ENCODE measurements around the gene APEH.

Gene APEH

DNA sequence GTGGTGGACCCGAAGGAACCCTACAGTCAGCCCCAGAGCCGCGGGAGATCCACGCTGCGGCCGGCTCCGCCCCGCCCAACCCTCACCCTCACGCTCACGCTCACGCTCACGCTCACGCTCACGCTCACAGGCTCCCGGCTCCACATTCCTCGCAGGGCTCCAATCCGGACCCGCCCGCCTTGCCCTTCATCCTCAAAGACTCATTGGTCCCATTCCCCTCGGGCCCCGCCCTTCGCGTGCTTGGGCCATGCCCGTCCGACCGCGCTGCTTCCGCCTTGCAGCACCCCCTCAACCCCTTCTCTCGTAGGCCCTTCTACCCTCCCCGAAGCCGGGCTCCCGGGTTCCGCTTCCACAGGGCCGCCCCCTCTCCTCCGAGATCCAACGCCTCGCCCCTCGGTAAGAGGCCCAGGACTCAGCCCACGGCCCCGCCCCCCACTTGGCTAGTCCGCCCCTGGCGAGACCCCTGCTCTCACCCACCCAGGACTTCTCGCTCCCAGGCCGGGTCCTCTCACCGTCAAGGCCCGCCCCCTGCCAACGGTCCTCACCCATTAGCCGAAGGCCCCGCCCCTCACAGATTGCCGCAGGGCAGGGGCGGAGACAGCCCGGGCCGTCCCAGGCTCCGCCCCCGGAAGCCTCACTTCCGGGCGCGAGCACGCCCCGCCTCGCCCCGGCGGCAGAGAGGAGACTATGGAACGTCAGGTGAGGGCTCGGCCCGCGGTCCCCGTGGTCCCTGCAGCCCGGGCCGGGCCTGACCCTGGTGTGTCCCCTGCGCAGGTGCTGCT, at the start of gene APEH:
Gene APEH (plus strand): TSS at position 637 of the 782 bp plus-strand sequence. CDS start 51 bp downstream, at position 688.
- DNase-seq (ENCODE audit: low read depth, low spot score), result peak; percentile 97
- H3K4me1 ChIP-seq (ENCODE audit: insufficient read depth, insufficient read length), result peaks cover 11% of the 10 kb centered on the region

DNA sequence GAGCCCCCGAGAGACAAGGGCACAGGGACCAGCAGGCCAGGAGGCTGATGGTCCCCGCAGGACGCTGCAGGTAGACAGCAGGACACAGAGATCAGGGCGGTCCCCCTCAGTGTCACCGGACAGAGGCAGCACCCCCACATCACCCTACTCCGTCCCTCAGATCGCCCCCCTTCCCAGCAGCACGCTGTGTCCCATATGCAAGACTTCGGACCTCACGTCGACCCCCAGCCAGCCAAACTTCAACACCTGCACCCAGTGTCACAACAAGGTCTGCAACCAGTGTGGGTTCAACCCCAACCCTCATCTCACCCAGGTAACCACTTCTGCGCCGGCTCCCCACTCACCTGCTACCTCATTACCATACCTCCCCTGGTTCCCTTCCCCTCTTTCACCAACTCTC, 49.1 kb upstream of the APEH start:
- H3K4me3 ChIP-seq (ENCODE audit: insufficient read length, low read depth), result no peak overlapping the region
- no peaks in the 10 kb centered on the region for H3K4me1 ChIP-seq (ENCODE audit: insufficient read depth, insufficient read length)
- no peak for TF ChIP-seq ZNF274 (IDR thresholded peaks at IDR 0.05; ENCODE audit: low read depth, low read length)

More for the DNA sequence above, at the start of gene APEH:
- H3K9me3 ChIP-seq (ENCODE audit: insufficient read depth, low read length), result no peaks in the 10 kb centered on the region
- H3K27me3 ChIP-seq (ENCODE audit: insufficient read depth, insufficient read length), result no peaks in the 10 kb centered on the region
- H3K4me3 ChIP-seq (ENCODE audit: insufficient read length, low read depth), result peak within 1 kb of the TSS; percentile 95
- peak within 1 kb of the TSS; percentile 99 for H3K9ac ChIP-seq (ENCODE audit: insufficient read length, low read depth)
- peaks cover 45% of the 10 kb centered on the region for H3K36me3 ChIP-seq (ENCODE audit: insufficient read depth, insufficient read length, low read length)
- no peak for TF ChIP-seq SUZ12 (IDR thresholded peaks at IDR 0.05; ENCODE audit: extremely low read depth, insufficient read depth, insufficient read length)
- TF ChIP-seq ZNF274 (IDR thresholded peaks at IDR 0.05; ENCODE audit: low read depth, low read length), result no peak
- no peak for TF ChIP-seq YY1 (IDR thresholded peaks at IDR 0.05; ENCODE audit: insufficient read depth, insufficient read length)

GRCh38 chr3:49626101-49626581, 48.0 kb upstream of the APEH start:
- TF ChIP-seq YY1 (IDR thresholded peaks at IDR 0.05; ENCODE audit: insufficient read depth, insufficient read length) (no peak), SUZ12 (IDR thresholded peaks at IDR 0.05; ENCODE audit: extremely low read depth, insufficient read depth, insufficient read length) (no peak), ZNF274 (IDR thresholded peaks at IDR 0.05; ENCODE audit: low read depth, low read length) (no peak)
- Histone ChIP-seq H3K36me3 (ENCODE audit: insufficient read depth, insufficient read length, low read length) (no peaks in the 10 kb centered on the region), H3K9ac (ENCODE audit: insufficient read length, low read depth) (no peak overlapping the region), H3K4me3 (ENCODE audit: insufficient read length, low read depth) (no peak overlapping the region), H3K4me1 (ENCODE audit: insufficient read depth, insufficient read length) (no peaks in the 10 kb centered on the region), H3K27me3 (ENCODE audit: insufficient read depth, insufficient read length) (no peaks in the 10 kb centered on the region), H3K9me3 (ENCODE audit: insufficient read depth, low read length) (no peaks in the 10 kb centered on the region)
- no peak for DNase-seq (ENCODE audit: low read depth, low spot score)

More for the DNA sequence above, 49.1 kb upstream of the APEH start:
- Histone ChIP-seq H3K27me3 (ENCODE audit: insufficient read depth, insufficient read length) (no peaks in the 10 kb centered on the region), H3K9ac (ENCODE audit: insufficient read length, low read depth) (no peak overlapping the region), H3K9me3 (ENCODE audit: insufficient read depth, low read length) (no peaks in the 10 kb centered on the region), H3K36me3 (ENCODE audit: insufficient read depth, insufficient read length, low read length) (no peaks in the 10 kb centered on the region)
- DNase-seq (ENCODE audit: low read depth, low spot score), result no peak

GRCh38 chr3:49626796-49627195, 47.4 kb upstream of the APEH start:
- Histone ChIP-seq H3K9me3 (ENCODE audit: insufficient read depth, low read length) (no peaks in the 10 kb centered on the region), H3K4me1 (ENCODE audit: insufficient read depth, insufficient read length) (no peaks in the 10 kb centered on the region), H3K4me3 (ENCODE audit: insufficient read length, low read depth) (no peak overlapping the region), H3K36me3 (ENCODE audit: insufficient read depth, insufficient read length, low read length) (no peaks in the 10 kb centered on the region), H3K27me3 (ENCODE audit: insufficient read depth, insufficient read length) (no peaks in the 10 kb centered on the region), H3K9ac (ENCODE audit: insufficient read length, low read depth) (no peak overlapping the region)
- TF ChIP-seq ZNF274 (IDR thresholded peaks at IDR 0.05; ENCODE audit: low read depth, low read length) (no peak), YY1 (IDR thresholded peaks at IDR 0.05; ENCODE audit: insufficient read depth, insufficient read length) (no peak), SUZ12 (IDR thresholded peaks at IDR 0.05; ENCODE audit: extremely low read depth, insufficient read depth, insufficient read length) (no peak)
- no peak for DNase-seq (ENCODE audit: low read depth, low spot score)

DNA sequence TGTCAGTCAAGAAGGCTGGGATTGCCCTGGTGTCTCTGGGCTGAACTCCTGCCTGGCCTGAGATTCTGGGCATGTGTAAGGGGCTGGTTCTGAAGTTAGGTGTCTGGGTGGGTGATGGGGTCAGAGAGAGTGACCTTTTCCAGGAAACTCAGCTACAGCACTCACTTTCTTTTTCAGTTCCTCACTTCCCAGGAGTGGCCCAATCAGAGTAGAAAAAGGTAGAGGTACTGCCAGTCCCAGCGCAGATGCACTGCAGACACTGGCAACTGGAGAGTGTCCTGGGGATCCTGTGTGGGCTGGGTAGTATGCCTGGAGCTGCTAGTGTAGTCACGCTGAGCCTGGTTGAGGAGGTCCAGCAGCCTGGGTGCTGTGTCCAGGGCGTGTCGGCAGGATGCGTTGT, 46.5 kb upstream of the APEH start:
- no peak overlapping the region for H3K9ac ChIP-seq (ENCODE audit: insufficient read length, low read depth)
- no peaks in the 10 kb centered on the region for H3K36me3 ChIP-seq (ENCODE audit: insufficient read depth, insufficient read length, low read length)
- H3K4me3 ChIP-seq (ENCODE audit: insufficient read length, low read depth), result no peak overlapping the region
- TF ChIP-seq ZNF274 (IDR thresholded peaks at IDR 0.05; ENCODE audit: low read depth, low read length), result no peak
- TF ChIP-seq YY1 (IDR thresholded peaks at IDR 0.05; ENCODE audit: insufficient read depth, insufficient read length), result no peak
- no peak for TF ChIP-seq SUZ12 (IDR thresholded peaks at IDR 0.05; ENCODE audit: extremely low read depth, insufficient read depth, insufficient read length)
- DNase-seq (ENCODE audit: low read depth, low spot score), result no peak
- H3K4me1 ChIP-seq (ENCODE audit: insufficient read depth, insufficient read length), result no peaks in the 10 kb centered on the region
- H3K9me3 ChIP-seq (ENCODE audit: insufficient read depth, low read length), result no peaks in the 10 kb centered on the region
- no peaks in the 10 kb centered on the region for H3K27me3 ChIP-seq (ENCODE audit: insufficient read depth, insufficient read length)

DNA sequence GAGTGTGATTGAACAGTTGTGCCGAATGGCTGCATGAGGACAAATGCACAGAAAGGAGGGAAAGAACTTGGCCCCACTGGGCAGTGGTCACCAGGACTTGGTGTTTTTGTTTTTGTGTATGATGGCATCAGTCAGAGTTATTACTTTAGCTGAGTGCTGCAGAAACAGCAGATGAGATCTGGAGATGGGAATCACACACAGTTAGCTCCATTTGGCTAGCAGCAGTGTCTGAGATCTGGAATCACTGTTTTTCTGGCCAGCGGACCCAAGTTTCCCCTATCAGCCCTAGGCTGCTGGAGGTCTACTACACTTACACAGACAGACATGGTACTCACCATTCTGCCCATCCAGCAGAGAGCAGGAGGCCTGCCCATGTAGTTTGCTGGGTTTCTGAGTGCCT, 45.9 kb upstream of the APEH start:
- Histone ChIP-seq H3K27me3 (ENCODE audit: insufficient read depth, insufficient read length) (no peaks in the 10 kb centered on the region), H3K9me3 (ENCODE audit: insufficient read depth, low read length) (no peaks in the 10 kb centered on the region), H3K9ac (ENCODE audit: insufficient read length, low read depth) (no peak overlapping the region), H3K4me3 (ENCODE audit: insufficient read length, low read depth) (no peak overlapping the region), H3K4me1 (ENCODE audit: insufficient read depth, insufficient read length) (no peaks in the 10 kb centered on the region), H3K36me3 (ENCODE audit: insufficient read depth, insufficient read length, low read length) (no peaks in the 10 kb centered on the region)
- TF ChIP-seq ZNF274 (IDR thresholded peaks at IDR 0.05; ENCODE audit: low read depth, low read length), result no peak
- TF ChIP-seq YY1 (IDR thresholded peaks at IDR 0.05; ENCODE audit: insufficient read depth, insufficient read length), result no peak
- TF ChIP-seq SUZ12 (IDR thresholded peaks at IDR 0.05; ENCODE audit: extremely low read depth, insufficient read depth, insufficient read length), result no peak
- DNase-seq (ENCODE audit: low read depth, low spot score), result no peak

GRCh38 chr3:49629451-49629850, 44.7 kb upstream of the APEH start:
- H3K36me3 ChIP-seq (ENCODE audit: insufficient read depth, insufficient read length, low read length), result no peaks in the 10 kb centered on the region
- H3K27me3 ChIP-seq (ENCODE audit: insufficient read depth, insufficient read length), result no peaks in the 10 kb centered on the region
- no peak overlapping the region for H3K9ac ChIP-seq (ENCODE audit: insufficient read length, low read depth)
- TF ChIP-seq ZNF274 (IDR thresholded peaks at IDR 0.05; ENCODE audit: low read depth, low read length) (no peak), SUZ12 (IDR thresholded peaks at IDR 0.05; ENCODE audit: extremely low read depth, insufficient read depth, insufficient read length) (no peak), YY1 (IDR thresholded peaks at IDR 0.05; ENCODE audit: insufficient read depth, insufficient read length) (no peak)
- H3K4me1 ChIP-seq (ENCODE audit: insufficient read depth, insufficient read length), result no peaks in the 10 kb centered on the region
- DNase-seq (ENCODE audit: low read depth, low spot score), result no peak
- H3K4me3 ChIP-seq (ENCODE audit: insufficient read length, low read depth), result no peak overlapping the region
- no peaks in the 10 kb centered on the region for H3K9me3 ChIP-seq (ENCODE audit: insufficient read depth, low read length)

Data from NT2/D1 (cell line).